Fibroblast of lung (primary cell): ENCODE data around the gene FKBP3. TPM values are rescaled to one million over a fixed set of nuclear protein-coding genes. Genes with fewer than 3 reads are reported as not detected.

Source experiments
- DNase-seq, 2 donors: peaks; one replicate each; pipeline versions ENCODE4 v3.0.0 to v3.0.0-alpha.2; 2010; ENCODE audit warnings: low read depth in 2 of 2
- H2AFZ ChIP-seq: 2 replicates; pipeline ENCODE4 v1.5.1; 2012; ENCODE audit warnings: low read length, control low read depth, inconsistent platforms
- H3K27ac ChIP-seq: 2 replicates; pipeline ENCODE4 v1.5.1; 2011; ENCODE audit warnings: low read length, control low read depth; ENCODE audit not compliant: insufficient read depth
- H3K27me3 ChIP-seq: 2 replicates; pipeline ENCODE4 v1.5.1; 2011; ENCODE audit warnings: mild to moderate bottlenecking, low read length; ENCODE audit not compliant: control insufficient read depth, insufficient read depth
- H3K36me3 ChIP-seq: 2 replicates; pipeline ENCODE4 v1.5.1; 2011; ENCODE audit warnings: low read length; ENCODE audit not compliant: control insufficient read depth, insufficient read depth
- H3K4me1 ChIP-seq: 2 replicates; pipeline ENCODE4 v1.5.1; 2011; ENCODE audit warnings: low read length; ENCODE audit not compliant: control insufficient read depth, insufficient read depth; ENCODE audit errors: extremely low read depth
- H3K4me2 ChIP-seq: 2 replicates; pipeline ENCODE4 v1.5.1; 2011; ENCODE audit warnings: low read length, control low read depth; ENCODE audit not compliant: insufficient read depth; ENCODE audit errors: extremely low read depth
- H3K4me3 ChIP-seq, 4 experiments: fragments of 200-600 bp in 1 of 4; sonication (generic) in 1 of 4; replicated peaks in 1 of 4; 2 replicates each; pipeline ENCODE4 v1.5.1; 2011 to 2016; ENCODE audit warnings: low read length in 4 of 4, low read depth in 3 of 4, mild to moderate bottlenecking in 3 of 4, control low read depth in 2 of 4, inconsistent platforms in 1 of 4, mixed read lengths in 1 of 4; ENCODE audit not compliant: insufficient read depth in 1 of 4; ENCODE audit errors: control extremely low read depth in 1 of 4
- H3K79me2 ChIP-seq: 2 replicates; pipeline ENCODE4 v1.5.1; 2012; ENCODE audit warnings: mild to moderate bottlenecking, low read length, inconsistent platforms; ENCODE audit not compliant: control insufficient read depth, insufficient read depth
- H3K9ac ChIP-seq: 2 replicates; pipeline ENCODE4 v1.5.1; 2011; ENCODE audit warnings: mild to moderate bottlenecking, low read length, control low read depth; ENCODE audit not compliant: insufficient read depth
- H3K9me3 ChIP-seq: 2 replicates; pipeline ENCODE4 v1.5.1; 2012; ENCODE audit warnings: low read depth, low read length; ENCODE audit not compliant: control insufficient read depth, insufficient read depth
- H4K20me1 ChIP-seq: 2 replicates; pipeline ENCODE4 v1.5.1; 2011; ENCODE audit warnings: low read length; ENCODE audit not compliant: control insufficient read depth, insufficient read depth; ENCODE audit errors: extremely low read depth
- EZH2 ChIP-seq: IDR thresholded peaks from 2 replicates; pipeline ENCODE4 v1.5.1; 2012; ENCODE audit warnings: low read length, control low read depth, mild to moderate bottlenecking; ENCODE audit errors: missing control alignments
- polyA plus RNA-seq, 2 donors: library from polyadenylated mRNA; depleted of rRNA in 1 of 2; stranded (reverse) in 1 of 2; unstranded in 1 of 2; fragments of >200 nt; gene quantifications; 2 replicates each; pipeline ENCODE4 v1.2.1, GENCODE V29; 2011 to 2012; ENCODE audit warnings: missing spikeins in 1 of 2
- total RNA-seq: library from RNA; depleted of rRNA; stranded (reverse); fragments of >200 nt; gene quantifications from 2 replicates; pipeline ENCODE4 v1.2.1, GENCODE V29; 2014
- TF ChIP-seq, protein P1 (sequence below), 2 donors: IDR thresholded peaks in 1 of 2; conservative IDR thresholded peaks in 1 of 2; 1 replicate in 1 of 2; 2 replicates in 1 of 2; pipeline ENCODE4 v1.5.1; 2011 to 2012; ENCODE audit warnings: low read length in 2 of 2, control low read depth in 1 of 2, inconsistent platforms in 1 of 2, low read depth in 1 of 2, mild to moderate bottlenecking in 1 of 2

FKBP3 gene
- total and polyA plus RNA-seq, 2 donors (not counting 1 experiment from before 2014, with no cell fraction given): 29.1 to 101 TPM

GRCh38 chr14:45123271-45123670 lies 11.0 kb downstream of the FKBP3 start:
- no peak overlapping the region for H3K27ac ChIP-seq
- no peak for DNase-seq
- no peaks in the 10 kb centered on the region for H3K9me3 ChIP-seq
- H3K36me3 ChIP-seq: peaks cover 8% of the 10 kb centered on the region
- no peak overlapping the region for H3K9ac ChIP-seq
- H3K4me3 ChIP-seq: no peak overlapping the region
- H4K20me1 ChIP-seq: no peaks in the 10 kb centered on the region
- no peaks in the 10 kb centered on the region for H3K4me1 ChIP-seq
- H3K4me2 ChIP-seq: no peak overlapping the region
- TF ChIP-seq, protein P1, sequence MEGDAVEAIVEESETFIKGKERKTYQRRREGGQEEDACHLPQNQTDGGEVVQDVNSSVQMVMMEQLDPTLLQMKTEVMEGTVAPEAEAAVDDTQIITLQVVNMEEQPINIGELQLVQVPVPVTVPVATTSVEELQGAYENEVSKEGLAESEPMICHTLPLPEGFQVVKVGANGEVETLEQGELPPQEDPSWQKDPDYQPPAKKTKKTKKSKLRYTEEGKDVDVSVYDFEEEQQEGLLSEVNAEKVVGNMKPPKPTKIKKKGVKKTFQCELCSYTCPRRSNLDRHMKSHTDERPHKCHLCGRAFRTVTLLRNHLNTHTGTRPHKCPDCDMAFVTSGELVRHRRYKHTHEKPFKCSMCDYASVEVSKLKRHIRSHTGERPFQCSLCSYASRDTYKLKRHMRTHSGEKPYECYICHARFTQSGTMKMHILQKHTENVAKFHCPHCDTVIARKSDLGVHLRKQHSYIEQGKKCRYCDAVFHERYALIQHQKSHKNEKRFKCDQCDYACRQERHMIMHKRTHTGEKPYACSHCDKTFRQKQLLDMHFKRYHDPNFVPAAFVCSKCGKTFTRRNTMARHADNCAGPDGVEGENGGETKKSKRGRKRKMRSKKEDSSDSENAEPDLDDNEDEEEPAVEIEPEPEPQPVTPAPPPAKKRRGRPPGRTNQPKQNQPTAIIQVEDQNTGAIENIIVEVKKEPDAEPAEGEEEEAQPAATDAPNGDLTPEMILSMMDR (conservative IDR thresholded peaks at IDR 0.05 in 1 of 2, IDR thresholded peaks at IDR 0.05 in 1 of 2; ENCODE audit: low read depth in 1 of 2, low read length in 2 of 2): no peak
- TF ChIP-seq EZH2: no peak
- H3K27me3 ChIP-seq: no peaks in the 10 kb centered on the region
- H2AFZ ChIP-seq: no peak overlapping the region
- H3K79me2 ChIP-seq: no peaks in the 10 kb centered on the region

- TF ChIP-seq EZH2: no peak
- TF ChIP-seq, protein P1 (conservative IDR thresholded peaks at IDR 0.05 in 1 of 2, IDR thresholded peaks at IDR 0.05 in 1 of 2; ENCODE audit: low read depth in 1 of 2, low read length in 2 of 2): no peak
- H3K36me3 ChIP-seq: peaks cover 6% of the 10 kb centered on the region
- no peak overlapping the region for H2AFZ ChIP-seq
- H3K4me2 ChIP-seq: no peak overlapping the region
- DNase-seq: no peak
- H3K9ac ChIP-seq: no peak overlapping the region
- H3K79me2 ChIP-seq: no peaks in the 10 kb centered on the region
- no peaks in the 10 kb centered on the region for H3K27me3 ChIP-seq
- H3K4me3 ChIP-seq: no peak overlapping the region
- no peaks in the 10 kb centered on the region for H3K4me1 ChIP-seq
- no peak overlapping the region for H3K27ac ChIP-seq
- H4K20me1 ChIP-seq: no peaks in the 10 kb centered on the region
- no peaks in the 10 kb centered on the region for H3K9me3 ChIP-seq
These were observed 14.2 kb downstream of the FKBP3 start for GRCh38 chr14:45120096-45120495.

GRCh38 chr14:45118594-45118993 lies 15.7 kb downstream of the FKBP3 start:
- Histone ChIP-seq H3K36me3 (peaks cover 6% of the 10 kb centered on the region), H3K79me2 (no peaks in the 10 kb centered on the region), H2AFZ (no peak overlapping the region), H3K4me2 (no peak overlapping the region), H3K4me3 (no peak overlapping the region), H3K9ac (no peak overlapping the region), H3K4me1 (no peaks in the 10 kb centered on the region), H4K20me1 (no peaks in the 10 kb centered on the region), H3K27me3 (no peaks in the 10 kb centered on the region), H3K9me3 (no peaks in the 10 kb centered on the region), H3K27ac (no peak overlapping the region)
- TF ChIP-seq EZH2: no peak
- TF ChIP-seq, protein P1 (conservative IDR thresholded peaks at IDR 0.05 in 1 of 2, IDR thresholded peaks at IDR 0.05 in 1 of 2; ENCODE audit: low read depth in 1 of 2, low read length in 2 of 2): no peak
- DNase-seq: no peak
